Activated CD8-positive, alpha-beta memory T cell treated with anti-CD3 and anti-CD28 coated beads, Interleukin-2, amount 10 ng/mL, durations not matched to agents 7 days and 5 days (primary cell): ENCODE measurements around the gene CA12. TPM values are rescaled to one million over a fixed set of nuclear protein-coding genes. Genes with fewer than 3 reads are reported as not detected.
"Not testable (repeated sequence)": the region's sequence is repeated elsewhere in the genome, so short reads cannot be mapped to it uniquely, and the experiment has no call there.

Experiments
- ATAC-seq: fragments of 150-1000 bp; cut with Tn5 transposase; one replicate; pipeline ENCODE4 v1.10.0; 2021; ENCODE audit warnings: moderate library complexity
- CTCF ChIA-PET: fragments of 350-600 bp; sonication (Branson Sonifier 250); formaldehyde crosslinking; loops from one replicate; lab custom pipeline; 2021; ENCODE audit warnings: antibody characterized with exemption; lab: Charles Lee
- DNase-seq: peaks from one replicate; pipeline ENCODE4 v3.0.0-alpha.2; 2020
- H3K27ac Mint-ChIP-seq: one replicate; pipeline ENCODE4 v1.8.0; 2021; ENCODE audit warnings: mild to moderate bottlenecking, mixed read lengths
- H3K27me3 Mint-ChIP-seq: one replicate; pipeline ENCODE4 v1.8.0; 2021; ENCODE audit warnings: mixed read lengths
- H3K36me3 Mint-ChIP-seq: one replicate; pipeline ENCODE4 v1.8.0; 2021; ENCODE audit warnings: mild to moderate bottlenecking, mixed read lengths
- H3K4me1 Mint-ChIP-seq: one replicate; pipeline ENCODE4 v1.8.0; 2021; ENCODE audit warnings: mixed read lengths
- H3K4me3 Mint-ChIP-seq: one replicate; pipeline ENCODE4 v1.8.0; 2021; ENCODE audit warnings: mild to moderate bottlenecking, moderate library complexity, mixed read lengths
- H3K9me3 Mint-ChIP-seq: one replicate; pipeline ENCODE4 v1.8.0; 2022; ENCODE audit warnings: low read depth, mixed read lengths
- total RNA-seq, 2 experiments: library from RNA; stranded (reverse); gene quantifications; one replicate each; pipeline ENCODE4 v1.2.3, GENCODE V29; 2021

CA12 gene
- total RNA-seq = under 1 TPM in 1 of 2 experiments, not detected in 1; 0.12 TPM

DNA sequence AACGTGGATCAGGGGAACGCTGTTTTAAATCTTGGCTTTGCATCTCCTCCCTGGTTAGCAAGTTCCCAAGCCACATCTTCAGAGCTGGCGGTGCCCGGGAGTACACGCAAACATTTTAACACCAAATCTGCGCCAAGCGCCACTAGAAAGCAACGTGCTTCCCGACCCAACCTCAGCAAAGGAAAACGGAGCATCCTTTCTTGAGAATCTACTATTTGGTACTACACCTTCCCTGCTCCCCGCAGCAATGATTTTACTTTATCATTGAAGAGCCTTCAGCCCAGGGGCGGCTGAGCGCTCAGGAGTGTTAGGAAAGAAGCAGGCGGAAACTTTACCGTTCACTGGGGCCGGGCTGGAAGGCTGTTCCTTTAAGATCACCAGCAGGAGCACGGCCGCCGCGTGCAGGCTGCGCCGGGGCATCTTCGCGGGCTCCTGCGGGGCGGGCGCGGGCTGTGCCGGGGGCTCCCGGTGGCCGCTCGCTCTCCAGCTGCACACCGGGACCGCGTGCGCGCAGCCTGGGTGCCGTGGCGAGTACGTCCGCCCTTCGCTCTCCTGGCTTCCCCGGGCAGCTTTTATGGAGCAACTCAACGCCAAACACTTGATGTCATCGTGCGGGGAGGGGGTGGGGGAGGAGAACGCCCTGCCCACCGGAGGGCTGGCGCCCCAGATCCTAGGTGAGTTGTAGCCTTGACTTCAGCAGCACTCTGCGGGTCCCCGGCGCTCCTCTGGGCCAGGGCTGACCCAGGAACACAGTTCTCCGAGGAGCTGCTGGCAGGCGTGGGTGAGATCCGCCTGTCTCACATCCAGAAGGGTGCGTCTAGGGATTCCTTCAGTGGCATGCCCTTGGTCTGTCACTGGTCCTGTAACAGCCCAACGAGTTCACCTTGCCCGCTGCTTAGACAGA lies at the start of gene CA12:
CA12 (minus strand) TSS at position 546 of the 904 bp plus-strand sequence; CDS start at position 420, 126 bp downstream.
- H3K27me3 Mint-ChIP-seq = peaks cover 78% of the 10 kb centered on the region
- ATAC-seq = peak; percentile 75
- H3K9me3 Mint-ChIP-seq = no peaks in the 10 kb centered on the region
- H3K27ac Mint-ChIP-seq = no peak within 1 kb of the TSS
- H3K4me3 Mint-ChIP-seq = peak within 1 kb of the TSS; percentile 43
- CTCF ChIA-PET = interaction anchor here (1.1 kb wide), 1 partner anchor 192 kb away, joined by 3 read pairs; no protein-coding TSS in a partner anchor
- H3K36me3 Mint-ChIP-seq = no peaks in the 10 kb centered on the region
- DNase-seq = no peak
- H3K4me1 Mint-ChIP-seq = peaks cover 16% of the 10 kb centered on the region

DNA sequence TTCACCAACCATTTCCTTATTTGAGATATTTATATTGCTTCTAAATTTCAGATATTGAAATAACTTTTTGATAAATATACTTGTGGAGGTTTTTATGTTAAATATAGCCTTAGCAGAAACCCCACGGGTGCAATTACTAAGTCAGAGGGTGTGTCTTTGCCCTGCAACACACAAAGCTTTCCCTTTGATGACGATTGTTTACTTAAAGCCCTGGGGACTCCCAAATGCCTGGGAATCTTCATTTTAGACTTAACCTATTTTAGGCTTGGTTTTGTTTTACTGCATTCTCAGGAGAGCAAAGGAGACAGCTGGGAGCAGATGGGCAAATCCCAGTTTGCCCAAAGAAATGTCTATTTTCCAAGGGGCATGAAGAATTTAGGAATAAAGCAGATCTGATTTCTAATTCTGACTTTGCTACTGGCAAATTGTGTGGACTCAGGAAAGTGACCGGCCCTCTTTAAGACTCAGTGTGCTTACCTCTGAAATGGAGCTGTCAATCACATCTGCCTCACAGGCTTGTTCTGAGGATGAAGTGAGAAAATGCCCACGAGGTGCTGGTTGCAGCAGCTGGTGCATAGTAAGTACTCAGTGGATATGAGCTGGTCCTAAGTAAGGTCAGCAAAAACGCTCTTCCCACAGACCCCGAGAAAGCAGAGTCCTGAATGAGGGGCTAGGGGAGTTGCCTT lies 49.3 kb upstream of the CA12 start:
- no peak overlapping the region for H3K4me3 Mint-ChIP-seq
- no peaks in the 10 kb centered on the region for H3K4me1 Mint-ChIP-seq
- DNase-seq = no peak
- ATAC-seq = no peak
- no peak overlapping the region for H3K27ac Mint-ChIP-seq
- H3K27me3 Mint-ChIP-seq = peaks cover 2% of the 10 kb centered on the region
- CTCF ChIA-PET = no interaction called here
- H3K9me3 Mint-ChIP-seq = no peaks in the 10 kb centered on the region
- peaks cover 3% of the 10 kb centered on the region for H3K36me3 Mint-ChIP-seq

- no peak for ATAC-seq
- no peaks in the 10 kb centered on the region for H3K4me1 Mint-ChIP-seq
- no peaks in the 10 kb centered on the region for H3K9me3 Mint-ChIP-seq
- no peak overlapping the region for H3K4me3 Mint-ChIP-seq
- no peak for DNase-seq
- no peak overlapping the region for H3K27ac Mint-ChIP-seq
- peaks cover under 1% of the 10 kb centered on the region for H3K27me3 Mint-ChIP-seq
- H3K36me3 Mint-ChIP-seq = peaks cover 3% of the 10 kb centered on the region
- CTCF ChIA-PET = interaction anchor here (0.6 kb wide), 1 partner anchor 642 kb away, joined by 3 read pairs; no protein-coding TSS in a partner anchor
Measured at GRCh38 chr15:63426552-63426951, 44.9 kb upstream of the CA12 start.

- H3K4me3 Mint-ChIP-seq = no peak overlapping the region
- H3K4me1 Mint-ChIP-seq = no peaks in the 10 kb centered on the region
- no peaks in the 10 kb centered on the region for H3K9me3 Mint-ChIP-seq
- CTCF ChIA-PET = interaction anchor here (0.6 kb wide), 1 partner anchor 643 kb away, joined by 3 read pairs; no protein-coding TSS in a partner anchor
- no peaks in the 10 kb centered on the region for H3K27me3 Mint-ChIP-seq
- peaks cover 3% of the 10 kb centered on the region for H3K36me3 Mint-ChIP-seq
- no peak for ATAC-seq
- no peak for DNase-seq
- no peak overlapping the region for H3K27ac Mint-ChIP-seq
Measured at GRCh38 chr15:63425426-63425985, 43.9 kb upstream of the CA12 start.

DNA sequence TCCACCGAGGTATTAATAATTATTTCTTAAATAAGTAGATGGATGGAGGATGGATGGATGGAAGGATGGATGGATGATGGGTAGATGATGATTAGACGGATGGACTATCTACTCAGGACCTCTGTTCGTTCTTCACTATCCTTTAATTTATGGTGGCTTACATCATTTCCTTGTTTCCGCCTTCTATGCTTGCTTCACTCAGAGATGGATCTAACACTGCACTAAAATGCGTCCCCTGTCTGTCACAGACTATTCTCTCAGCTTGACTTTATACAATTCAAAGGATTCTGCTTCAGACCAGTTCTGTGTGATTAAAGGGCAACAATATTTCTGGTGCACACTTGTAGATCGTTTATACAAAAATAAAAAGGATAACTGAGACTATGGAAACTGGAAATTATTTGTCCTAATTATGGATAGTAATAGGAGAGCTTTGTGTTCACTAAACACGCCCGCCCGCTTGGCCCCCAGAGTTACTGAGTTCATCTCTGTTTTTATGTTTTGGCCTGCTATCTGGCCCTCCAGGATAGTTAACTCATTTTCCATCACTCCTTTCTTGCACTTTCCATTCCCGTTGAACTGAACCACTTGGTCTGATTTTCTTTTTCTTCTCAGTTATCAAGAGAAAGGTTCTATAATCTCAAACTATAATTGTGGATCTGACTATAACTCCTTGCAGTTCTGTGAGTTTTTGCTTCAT lies 41.4 kb upstream of the CA12 start:
- CTCF ChIA-PET = interaction anchor here (0.6 to 1.1 kb wide), 3 partner anchors 11 to 1549 kb away, joined by 4 read pairs; no protein-coding TSS in a partner anchor

GRCh38 chr15:63421433-63421832 lies 39.8 kb upstream of the CA12 start:
- CTCF ChIA-PET = no interaction called here
- H3K9me3 Mint-ChIP-seq = no peaks in the 10 kb centered on the region
- no peaks in the 10 kb centered on the region for H3K36me3 Mint-ChIP-seq
- no peak for ATAC-seq
- H3K27me3 Mint-ChIP-seq = peaks cover 3% of the 10 kb centered on the region
- H3K4me1 Mint-ChIP-seq = no peaks in the 10 kb centered on the region
- no peak for DNase-seq
- H3K27ac Mint-ChIP-seq = no peak overlapping the region
- H3K4me3 Mint-ChIP-seq = no peak overlapping the region

More for the DNA sequence above, 41.4 kb upstream of the CA12 start:
- peaks cover 3% of the 10 kb centered on the region for H3K36me3 Mint-ChIP-seq
- no peak overlapping the region for H3K27ac Mint-ChIP-seq
- DNase-seq (no peak), ATAC-seq (no peak)
- no peaks in the 10 kb centered on the region for H3K27me3 Mint-ChIP-seq
- H3K9me3 Mint-ChIP-seq = no peaks in the 10 kb centered on the region
- H3K4me1 Mint-ChIP-seq = no peaks in the 10 kb centered on the region
- H3K4me3 Mint-ChIP-seq = no peak overlapping the region

- ATAC-seq = no peak
- H3K4me3 Mint-ChIP-seq = no peak overlapping the region
- CTCF ChIA-PET = no interaction called here
Measured at GRCh38 chr15:63420333-63420747, 38.7 kb upstream of the CA12 start.

DNA sequence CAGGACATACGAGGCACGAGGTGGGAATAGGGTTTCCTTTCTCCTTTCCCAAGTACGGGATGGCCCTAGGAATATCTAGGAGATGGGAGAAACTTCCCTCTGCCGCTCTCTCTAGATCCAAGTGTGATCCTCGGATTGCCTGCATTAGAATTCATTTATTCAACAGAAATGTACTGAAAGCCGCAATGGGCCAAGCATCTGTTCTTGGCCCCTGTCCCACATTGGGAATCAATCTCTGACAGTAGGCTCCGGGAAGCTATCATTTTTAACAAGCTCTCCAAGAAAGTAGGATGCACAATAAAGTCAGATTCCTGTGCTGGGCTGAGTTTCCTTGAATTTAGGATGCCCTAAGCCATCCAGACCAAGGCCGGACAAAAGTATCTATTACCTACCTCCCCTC lies 37.2 kb upstream of the CA12 start:
- no peak overlapping the region for H3K27ac Mint-ChIP-seq
- ATAC-seq (no peak), DNase-seq (no peak)
- no peak overlapping the region for H3K4me3 Mint-ChIP-seq
- CTCF ChIA-PET = no interaction called here
- no peaks in the 10 kb centered on the region for H3K36me3 Mint-ChIP-seq
- peaks cover 3% of the 10 kb centered on the region for H3K27me3 Mint-ChIP-seq
- H3K4me1 Mint-ChIP-seq = no peaks in the 10 kb centered on the region
- no peaks in the 10 kb centered on the region for H3K9me3 Mint-ChIP-seq

More at GRCh38 chr15:63420333-63420747, 38.7 kb upstream of the CA12 start:
- H3K36me3 Mint-ChIP-seq = no peaks in the 10 kb centered on the region
- H3K9me3 Mint-ChIP-seq = no peaks in the 10 kb centered on the region
- peaks cover 3% of the 10 kb centered on the region for H3K27me3 Mint-ChIP-seq
- no peak for DNase-seq
- no peaks in the 10 kb centered on the region for H3K4me1 Mint-ChIP-seq
- H3K27ac Mint-ChIP-seq = no peak overlapping the region

DNA sequence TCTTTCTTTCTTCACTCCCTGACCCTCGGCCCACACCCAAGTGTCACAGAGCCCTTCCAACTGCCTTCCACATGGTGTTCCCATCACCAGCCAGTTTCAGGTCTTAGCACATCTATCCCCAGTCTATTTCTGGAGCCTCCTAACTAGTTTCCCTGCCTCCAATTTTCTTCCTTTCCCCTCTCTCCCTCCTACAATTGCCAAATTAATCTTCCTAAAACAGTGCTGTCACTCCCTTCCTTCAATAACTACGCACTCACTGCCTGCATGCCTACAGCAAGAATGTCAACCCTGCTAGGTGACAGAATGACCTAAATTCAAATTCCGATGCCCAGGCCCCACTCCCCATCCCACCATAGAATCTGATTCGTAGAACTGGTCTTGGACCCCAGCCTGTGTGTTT lies 36.1 kb upstream of the CA12 start:
- no peaks in the 10 kb centered on the region for H3K36me3 Mint-ChIP-seq

GRCh38 chr15:63417274-63417673 lies 35.6 kb upstream of the CA12 start:
- H3K9me3 Mint-ChIP-seq, ATAC-seq, H3K27me3 Mint-ChIP-seq, CTCF ChIA-PET, H3K4me1 Mint-ChIP-seq, H3K4me3 Mint-ChIP-seq, H3K36me3 Mint-ChIP-seq, H3K27ac Mint-ChIP-seq, DNase-seq: not testable (repeated sequence)

More for the DNA sequence above, 36.1 kb upstream of the CA12 start:
- H3K4me1 Mint-ChIP-seq = no peaks in the 10 kb centered on the region
- H3K9me3 Mint-ChIP-seq = no peaks in the 10 kb centered on the region
- no peak overlapping the region for H3K4me3 Mint-ChIP-seq
- no peak for DNase-seq
- H3K27ac Mint-ChIP-seq = no peak overlapping the region
- CTCF ChIA-PET = no interaction called here
- ATAC-seq = no peak
- peaks cover 3% of the 10 kb centered on the region for H3K27me3 Mint-ChIP-seq

DNA sequence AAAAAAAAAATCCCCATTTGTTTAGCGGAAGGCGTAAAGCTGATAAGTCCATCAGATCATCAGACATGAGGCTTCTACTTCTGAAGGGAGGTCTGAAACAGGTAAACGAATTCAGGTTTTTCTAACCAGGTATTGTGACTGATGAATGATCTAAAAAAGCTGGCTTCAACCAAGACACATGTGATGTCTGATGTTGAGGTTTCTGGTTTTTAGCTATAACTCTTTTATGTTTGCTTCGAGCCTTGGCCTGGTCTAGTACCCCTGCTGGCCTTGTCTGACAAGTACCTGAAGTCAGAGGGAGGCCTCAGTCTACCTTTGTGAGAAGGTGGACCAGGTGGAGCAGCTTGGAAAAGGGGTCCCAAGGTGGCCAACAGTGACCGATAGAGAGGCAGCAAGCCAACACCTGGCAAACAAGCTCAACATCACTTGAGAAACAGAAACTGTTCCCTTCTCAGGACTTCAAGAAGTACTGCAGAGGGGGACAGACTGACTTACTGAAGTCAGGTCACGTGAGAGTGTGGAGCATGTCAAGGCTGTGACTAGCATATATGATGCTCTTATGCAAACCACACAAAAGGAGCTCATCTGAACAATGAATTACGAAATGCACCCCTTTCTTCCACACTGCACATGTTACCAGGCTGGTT lies 33.0 kb upstream of the CA12 start:
- Mint-ChIP-seq H3K9me3 (no peaks in the 10 kb centered on the region), H3K4me1 (no peaks in the 10 kb centered on the region), H3K4me3 (no peak overlapping the region), H3K27me3 (peaks cover 8% of the 10 kb centered on the region), H3K27ac (no peak overlapping the region), H3K36me3 (no peaks in the 10 kb centered on the region)
- CTCF ChIA-PET = interaction anchor here (0.8 kb wide), 1 partner anchor 10 kb away, joined by 3 read pairs; no protein-coding TSS in a partner anchor
- ATAC-seq (no peak), DNase-seq (no peak)

DNA sequence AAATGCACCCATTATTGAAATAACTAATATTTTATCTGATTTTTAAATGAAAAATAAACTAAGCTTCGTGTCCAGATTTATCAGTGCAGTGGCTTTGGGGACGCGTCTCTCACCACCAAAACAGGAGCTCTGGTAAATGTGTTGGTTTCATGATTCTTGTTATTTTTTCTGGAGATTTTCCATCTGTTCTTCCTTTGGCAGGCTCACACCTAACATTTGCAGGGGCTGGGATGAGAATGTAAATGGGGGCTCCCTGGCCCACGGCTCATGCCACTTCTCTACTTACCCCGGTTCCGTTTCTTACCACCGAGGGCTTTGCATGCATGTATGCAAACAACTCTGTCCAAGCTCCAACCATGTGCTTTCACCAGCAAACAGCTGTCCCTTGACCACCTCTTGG lies 30.9 kb upstream of the CA12 start:
- no peak for ATAC-seq
- CTCF ChIA-PET = interaction anchor here (1.4 to 1.8 kb wide), 2 partner anchors 11 to 54 kb away, joined by 4 read pairs; no protein-coding TSS in a partner anchor
- Mint-ChIP-seq H3K27me3 (peaks cover 8% of the 10 kb centered on the region), H3K36me3 (no peaks in the 10 kb centered on the region), H3K4me3 (no peak overlapping the region), H3K9me3 (no peaks in the 10 kb centered on the region), H3K4me1 (no peaks in the 10 kb centered on the region), H3K27ac (no peak overlapping the region)
- no peak for DNase-seq
